K562 (cell line): ENCODE measurements around the gene DLL4. TPM values are rescaled to one million over a fixed set of nuclear protein-coding genes. Genes with fewer than 3 reads are reported as not detected.

ENCODE experiments used
- ATAC-seq: fragments of 200-7000 bp; cut with Tn5 transposase; 3 replicates; pipeline ENCODE4 v1.9.1; 2020; ENCODE audit warnings: moderate library complexity
- BruUV-seq: library from RNA; stranded (reverse); fragments of 400-500 nt; replicated peaks from 2 replicates; lab custom pipeline; 2021; lab: Mats Ljungman, UMichigan
- CTCF ChIA-PET: fragments of 300-600 bp; formaldehyde crosslinking; extraction: SDS; loops from one replicate; lab custom pipeline; 2021; ENCODE audit warnings: low intra/inter-chr PET ratio; lab: Yijun Ruan, JAX
- POLR2A ChIA-PET: fragments of 300-600, 350-650 bp; sonication (Branson Sonifier 250); formaldehyde crosslinking; extraction: SDS; loops from one replicate; lab custom pipeline; 2021; ENCODE audit warnings: antibody characterized with exemption, inconsistent platforms; lab: Yijun Ruan, JAX
- DNase-seq, 4 experiments: peaks; one replicate each; pipeline versions ENCODE4 v3.0.0 to v3.0.0-alpha.2; 2011 to 2018; ENCODE audit warnings: low spot score in 3 of 4, mixed read lengths in 3 of 4; ENCODE audit errors: extremely low read depth in 1 of 4
- FAIRE-seq: peaks from 2 replicates; lab custom pipeline; 2011; peaks lifted over from hg19 to GRCh38; lab: Jason Lieb, UNC
- H2AFZ ChIP-seq: 2 replicates; pipeline ENCODE4 v1.6.0; 2011; ENCODE audit warnings: low read depth, low read length, control low read depth, inconsistent platforms
- H3K27ac ChIP-seq: fragments of 200-600 bp; 3 replicates; pipeline ENCODE4 v1.8.0; 2011; ENCODE audit warnings: low read depth, mild to moderate bottlenecking, control low read depth, inconsistent platforms, low read length, moderate library complexity, mixed read lengths; ENCODE audit errors: extremely low read depth
- H3K27me3 ChIP-seq, 2 experiments: fragments of 300-600 bp in 1 of 2; 2 replicates in 1 of 2; 3 replicates in 1 of 2; pipeline versions ENCODE4 v1.6.0 to v1.8.0; 2011; ENCODE audit warnings: inconsistent platforms in 2 of 2, low read length in 2 of 2, mild to moderate bottlenecking in 1 of 2, mixed read lengths in 1 of 2, moderate library complexity in 1 of 2; ENCODE audit not compliant: control insufficient read depth in 2 of 2, insufficient read depth in 2 of 2
- H3K36me3 ChIP-seq: fragments of 300-600 bp; 3 replicates; pipeline ENCODE4 v1.8.0; 2011; ENCODE audit warnings: mild to moderate bottlenecking, low read length, inconsistent platforms; ENCODE audit not compliant: control insufficient read depth, insufficient read depth
- H3K4me1 ChIP-seq, 2 experiments: fragments of 200-600 bp in 1 of 2; replicated peaks in 1 of 2; 2 replicates in 1 of 2; 3 replicates in 1 of 2; pipeline versions ENCODE4 v1.5.1 to v1.8.0; 2011; ENCODE audit warnings: inconsistent platforms in 2 of 2, low read length in 2 of 2, mild to moderate bottlenecking in 1 of 2, mixed read lengths in 1 of 2, moderate library complexity in 1 of 2; ENCODE audit not compliant: control insufficient read depth in 2 of 2, insufficient read depth in 2 of 2
- H3K4me2 ChIP-seq: 2 replicates; pipeline ENCODE4 v1.6.1; 2011; ENCODE audit warnings: low read length, control low read depth, inconsistent platforms, mixed read lengths; ENCODE audit not compliant: insufficient read depth
- H3K4me3 ChIP-seq: fragments of 200-600 bp; sonication (generic), shearing (Covaris generic); 2 replicates; pipeline ENCODE4 v1.5.1; 2016; ENCODE audit warnings: control low read depth, inconsistent platforms
- H3K79me2 ChIP-seq: fragments of 200-600 bp; 3 replicates; pipeline ENCODE4 v1.8.0; 2011; ENCODE audit warnings: low read length, inconsistent platforms; ENCODE audit not compliant: control insufficient read depth, insufficient read depth
- H3K9ac ChIP-seq, 2 experiments: 2 replicates each; pipeline versions ENCODE4 v1.6.0 to v1.6.1; 2011; ENCODE audit warnings: low read depth in 2 of 2, low read length in 2 of 2, control low read depth in 1 of 2, inconsistent platforms in 1 of 2, mild to moderate bottlenecking in 1 of 2, mixed read lengths in 1 of 2; ENCODE audit not compliant: insufficient read depth in 1 of 2
- H3K9me1 ChIP-seq: one replicate; pipeline ENCODE4 v1.6.0; 2011; ENCODE audit warnings: inconsistent platforms, mild to moderate bottlenecking, low read length, moderate library complexity; ENCODE audit not compliant: control insufficient read depth, insufficient read depth
- H3K9me3 ChIP-seq: replicated peaks from 2 replicates; pipeline ENCODE4 v1.5.1; 2011; ENCODE audit warnings: low read depth, low read length, inconsistent platforms; ENCODE audit not compliant: control insufficient read depth, insufficient read depth
- H4K20me1 ChIP-seq: replicated peaks from 2 replicates; pipeline ENCODE4 v1.6.1; 2011; ENCODE audit warnings: low read length, inconsistent platforms, mixed read lengths; ENCODE audit not compliant: control insufficient read depth, insufficient read depth
- CREM ChIP-seq: IDR thresholded peaks from 2 replicates; pipeline ENCODE4 v1.6.1; 2014; ENCODE audit warnings: antibody characterized with exemption, low read depth
- FOXA3 ChIP-seq, 2 experiments: fragments of 450-650 bp in 1 of 2; sonication (generic) in 1 of 2; formaldehyde crosslinking; IDR thresholded peaks in 1 of 2; conservative IDR thresholded peaks in 1 of 2; 2 replicates each; pipeline versions ENCODE4 v1.4.0 to v1.8.0; 2020 to 2022; ENCODE audit warnings: mild to moderate bottlenecking in 2 of 2, missing genetic modification reagents in 1 of 2
- GABPB2 ChIP-seq: fragments of 250-450 bp; sonication (Bioruptor Pico); conservative IDR thresholded peaks from 2 replicates; pipeline ENCODE4 v1.5.1; 2021; ENCODE audit warnings: mild to moderate bottlenecking
- HOXB6 ChIP-seq: fragments of 250-450 bp; sonication (Bioruptor Pico); IDR thresholded peaks from 2 replicates; pipeline ENCODE4 v1.5.1; 2022; ENCODE audit warnings: mild to moderate bottlenecking, borderline replicate concordance
- POLR2G ChIP-seq: fragments of 200-400 bp; formaldehyde crosslinking; IDR thresholded peaks from 2 replicates; pipeline ENCODE4 v1.6.1; 2017; ENCODE audit warnings: low read depth, mild to moderate bottlenecking, antibody characterized with exemption, low read length, moderate library complexity
- WGBS: fragments of 100-300 bp; shearing (Covaris generic); methylation state at CpG from one replicate; pipeline ENCODE4 v1.1.6; 2016; ENCODE audit warnings: low coverage, mixed read lengths; ENCODE audit not compliant: insufficient coverage; ENCODE audit errors: missing lambda C conversion rate; 5-methylcytosine and 5-hydroxymethylcytosine counted together
- in situ Hi-C: fragments of 300-500 bp; cut with MboI; formaldehyde crosslinking; loops from 4 replicates; pipeline ENCODE4 v1.15.0; 2018; ENCODE audit warnings: inconsistent platforms, mixed read lengths
- intact Hi-C: fragments of 100-400 bp; cut with micrococcal nuclease; formaldehyde crosslinking; loops from 2 replicates; pipeline ENCODE4 v1.14.2; 2022
- polyA plus RNA-seq, 8 experiments: library from polyadenylated mRNA; depleted of rRNA in 4 of 8; stranded (reverse) in 5 of 8; unstranded in 3 of 8; fragments of >200 nt; fragmentation: Nextera tagmentation in 2 of 8; fragmentation: Illumina TruSeq in 1 of 8; extraction: Ambion mirVana in 2 of 8; extraction: Trizol in 1 of 8; gene quantifications; 2 replicates each; pipeline versions ENCODE4 v1.2.1 to v1.2.3, GENCODE V29; 2011 to 2014; ENCODE audit warnings: inconsistent platforms in 1 of 8, missing spikeins in 1 of 8
- total RNA-seq, 7 experiments: library from RNA; depleted of rRNA in 6 of 7; stranded (reverse); fragments of >200 nt in 6 of 7; fragmentation: Illumina TruSeq in 2 of 7; extraction: Trizol in 2 of 7; gene quantifications; 2 replicates each; pipeline versions ENCODE4 v1.2.1 to v1.2.3, GENCODE V29; 2011 to 2021; ENCODE audit warnings: low replicate concordance in 1 of 7

The DLL4 gene
- total and polyA plus RNA-seq, 9 of the 15 experiments (the other 6 are each of a cell fraction or from before 2014, with no cell fraction given), result 0.04 to 1.1 (median 0.41) TPM; not detected in 1

DNA sequence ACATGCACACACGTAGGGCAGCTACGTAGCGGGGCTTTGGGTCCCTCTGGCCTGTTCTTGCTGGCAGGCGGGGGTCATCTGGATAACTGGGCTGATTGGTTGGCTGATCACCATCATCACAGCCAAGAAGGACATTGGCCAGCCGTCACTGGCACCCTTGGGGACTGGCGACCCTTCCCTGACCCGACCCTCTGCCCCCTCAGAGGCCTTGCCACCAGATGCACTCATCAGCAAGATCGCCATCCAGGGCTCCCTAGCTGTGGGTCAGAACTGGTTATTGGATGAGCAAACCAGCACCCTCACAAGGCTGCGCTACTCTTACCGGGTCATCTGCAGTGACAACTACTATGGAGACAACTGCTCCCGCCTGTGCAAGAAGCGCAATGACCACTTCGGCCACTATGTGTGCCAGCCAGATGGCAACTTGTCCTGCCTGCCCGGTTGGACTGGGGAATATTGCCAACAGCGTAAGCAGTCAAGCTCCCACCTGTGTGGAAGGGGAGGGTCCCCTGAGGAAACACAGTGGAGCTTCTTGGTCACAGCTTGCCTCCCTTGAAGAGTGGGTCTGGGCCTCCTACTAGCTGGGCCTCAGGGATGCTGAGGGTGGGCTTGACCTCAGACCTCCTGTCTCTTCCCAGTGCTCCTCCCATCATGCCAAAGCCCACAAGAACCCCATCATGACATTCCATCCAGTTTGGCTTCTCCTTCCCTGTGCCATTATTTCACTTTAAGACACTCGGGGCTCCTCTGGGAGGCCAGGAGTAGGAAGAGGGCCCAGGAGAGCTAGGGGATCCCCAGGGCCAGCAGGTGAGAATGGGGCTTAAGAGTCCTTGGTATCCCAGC is 2.4 kb downstream of the DLL4 start (continued):
- TF ChIP-seq CREM, result no peak
- TF ChIP-seq GABPB2 (CRISPR knock-in tag), result no peak
- TF ChIP-seq, all 486 proteins: peak for 0

DNA sequence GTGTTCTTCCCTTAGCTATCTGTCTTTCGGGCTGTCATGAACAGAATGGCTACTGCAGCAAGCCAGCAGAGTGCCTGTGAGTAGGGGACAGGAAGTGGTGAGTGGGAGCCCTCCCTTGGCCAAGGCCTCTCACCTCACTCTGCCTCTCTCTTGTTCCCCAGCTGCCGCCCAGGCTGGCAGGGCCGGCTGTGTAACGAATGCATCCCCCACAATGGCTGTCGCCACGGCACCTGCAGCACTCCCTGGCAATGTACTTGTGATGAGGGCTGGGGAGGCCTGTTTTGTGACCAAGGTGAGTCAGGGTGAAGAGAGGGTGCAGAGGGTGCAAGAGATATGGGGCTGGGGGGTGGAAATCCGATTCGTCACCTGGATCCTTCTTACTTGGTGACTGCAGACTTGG is 3.0 kb downstream of the DLL4 start:
- TF ChIP-seq POLR2G (no peak), HOXB6 (CRISPR knock-in tag) (no peak), FOXA3 (CRISPR knock-in tag; conservative IDR thresholded peaks at IDR 0.05 in 1 of 2, IDR thresholded peaks at IDR 0.05 in 1 of 2) (no peak)
- Histone ChIP-seq H3K27ac (no peak overlapping the region), H3K79me2 (no peaks in the 10 kb centered on the region), H3K4me2 (no peak overlapping the region), H4K20me1 (0 out of 2 replicates have a peak, but pooled peaks cover 3% of the 10 kb centered on the region), H3K27me3 (peaks cover 0 to 9% of the 10 kb centered on the region in 2 experiments; a peak in 2 of 5 replicates), H3K4me3 (no peak overlapping the region), H3K9ac (peak overlapping the region in 1 of 2 experiments; percentile 32; a peak in 1 of 4 replicates), H2AFZ (no peak overlapping the region), H3K36me3 (no peaks in the 10 kb centered on the region), H3K9me1 (peaks cover 3% of the 10 kb centered on the region), H3K4me1 (peaks cover 13 to 54% of the 10 kb centered on the region in 2 experiments), H3K9me3 (no peaks in the 10 kb centered on the region)
- FAIRE-seq (no peak), DNase-seq (no peak), ATAC-seq (no peak)
- ChIA-PET CTCF (no interaction called here), POLR2A (interaction anchor here (0.7 to 1.5 kb wide), 5 partner anchors 9 to 294 kb away, joined by 3 to 4 read pairs (median 3); no protein-coding TSS in a partner anchor)
- in situ Hi-C loops, result no loop called here
- BruUV-seq, result no TSS peak
- intact Hi-C loops, result no loop called here
- 53% methylated on average over 8 of the region's 8 CpGs for whole genome bisulfite sequencing
